GM18907 (cell line): ENCODE data around the gene SKA3.
"Not testable (repeated sequence)": the region's sequence is repeated elsewhere in the genome, so short reads cannot be mapped to it uniquely, and the experiment has no call there.

Source experiments
- ATAC-seq: cut with Tn5 transposase; IDR thresholded peaks from one replicate; pipeline ENCODE4 v1.9.1; 2021; ENCODE audit warnings: mild to moderate bottlenecking, moderate library complexity; ENCODE audit not compliant: unreplicated experiment

The SKA3 gene

GRCh38 chr13:21171420-21171819 is 4.9 kb downstream of the SKA3 start:
- no peak for ATAC-seq

DNA sequence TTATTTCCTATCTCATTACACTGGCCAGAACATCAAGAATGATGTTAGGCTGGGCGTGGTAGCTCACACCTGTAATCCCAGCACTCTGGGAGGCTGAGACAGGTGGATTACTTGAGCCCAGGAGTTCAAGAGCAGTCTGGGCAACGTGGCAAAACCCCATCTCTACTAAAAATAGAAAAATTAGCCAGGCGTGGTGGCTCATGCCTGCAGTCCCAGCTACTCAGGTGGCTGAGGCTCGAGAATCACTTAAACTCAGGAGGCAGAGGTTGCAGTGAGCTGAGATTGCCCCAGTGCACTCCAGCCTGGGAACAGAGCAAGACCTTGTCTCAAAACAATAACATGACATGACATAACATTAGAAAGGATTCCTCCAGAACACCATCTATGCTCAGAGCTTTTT is 10.7 kb downstream of the SKA3 start:
- not testable (repeated sequence) for ATAC-seq

DNA sequence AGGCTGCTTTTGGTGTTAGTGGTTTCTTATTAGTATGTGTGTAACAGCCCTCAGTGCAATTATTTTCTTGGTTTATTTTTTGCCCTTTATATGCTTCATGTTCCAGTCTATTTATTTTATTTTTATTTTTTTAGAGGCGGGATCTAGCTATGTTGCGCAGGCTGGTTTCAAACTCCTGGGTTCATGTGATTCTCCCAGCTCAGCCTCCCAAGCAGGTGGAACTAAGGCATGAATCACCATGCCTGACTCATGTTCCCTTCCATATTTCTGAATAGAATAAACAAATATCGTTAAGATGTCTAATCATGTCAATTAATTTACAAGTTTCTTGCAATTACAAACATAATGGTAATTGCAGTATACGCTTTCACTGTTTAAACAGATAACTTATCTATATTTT is 11.7 kb downstream of the SKA3 start:
- ATAC-seq, result no peak

DNA sequence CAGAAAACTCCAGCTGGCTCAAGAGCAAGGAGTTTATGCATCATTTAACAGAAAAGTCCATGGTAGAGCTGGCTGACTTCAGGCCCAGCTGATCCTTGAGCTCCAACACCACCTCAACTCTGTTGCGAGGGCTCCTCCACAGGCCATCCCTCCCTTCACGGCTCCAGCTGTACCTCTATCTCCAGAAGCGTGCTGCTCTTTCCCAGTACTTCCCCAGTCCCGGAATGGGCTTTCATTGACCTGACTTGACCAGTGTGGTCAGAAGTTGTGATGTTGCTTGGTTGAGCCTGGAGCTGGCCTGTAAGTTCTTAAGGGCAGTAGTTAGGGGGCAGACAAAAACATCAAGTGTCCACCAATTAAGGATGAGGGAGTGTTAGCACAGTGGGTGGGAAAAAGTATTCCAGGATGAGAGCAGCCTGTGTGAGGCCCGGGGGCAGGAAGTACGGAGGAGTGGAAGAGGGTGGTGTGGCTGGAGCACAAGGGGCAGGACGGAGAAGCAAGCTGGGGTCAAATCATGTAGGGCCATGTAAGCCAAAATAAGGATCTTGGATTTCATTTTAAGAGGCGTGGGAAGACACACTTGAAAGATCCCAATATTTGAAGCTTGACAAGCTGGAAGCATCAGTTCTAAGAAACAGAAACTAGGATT is 24.0 kb downstream of the SKA3 start:
- ATAC-seq, result no peak

GRCh38 chr13:21150013-21150412 is 26.3 kb downstream of the SKA3 start:
- ATAC-seq, result no peak

DNA sequence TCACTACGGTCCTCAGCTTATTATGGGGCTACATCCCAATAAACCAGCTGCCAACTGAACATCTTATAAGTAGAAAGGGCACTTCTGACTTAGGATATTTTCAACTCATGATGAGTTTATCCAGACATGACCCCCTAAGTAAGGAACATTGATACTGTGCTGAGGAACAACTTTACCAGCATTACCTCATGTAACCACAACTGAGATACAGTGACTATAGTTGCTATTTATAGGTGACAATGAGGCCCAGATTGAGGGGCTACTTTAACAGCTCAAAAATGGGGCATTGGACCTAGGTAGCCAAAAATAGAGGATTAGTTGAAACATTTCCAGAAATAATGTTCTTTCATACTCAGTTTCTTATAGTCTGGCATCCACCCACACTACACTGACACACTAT is 26.8 kb downstream of the SKA3 start:
- ATAC-seq, result no peak

DNA sequence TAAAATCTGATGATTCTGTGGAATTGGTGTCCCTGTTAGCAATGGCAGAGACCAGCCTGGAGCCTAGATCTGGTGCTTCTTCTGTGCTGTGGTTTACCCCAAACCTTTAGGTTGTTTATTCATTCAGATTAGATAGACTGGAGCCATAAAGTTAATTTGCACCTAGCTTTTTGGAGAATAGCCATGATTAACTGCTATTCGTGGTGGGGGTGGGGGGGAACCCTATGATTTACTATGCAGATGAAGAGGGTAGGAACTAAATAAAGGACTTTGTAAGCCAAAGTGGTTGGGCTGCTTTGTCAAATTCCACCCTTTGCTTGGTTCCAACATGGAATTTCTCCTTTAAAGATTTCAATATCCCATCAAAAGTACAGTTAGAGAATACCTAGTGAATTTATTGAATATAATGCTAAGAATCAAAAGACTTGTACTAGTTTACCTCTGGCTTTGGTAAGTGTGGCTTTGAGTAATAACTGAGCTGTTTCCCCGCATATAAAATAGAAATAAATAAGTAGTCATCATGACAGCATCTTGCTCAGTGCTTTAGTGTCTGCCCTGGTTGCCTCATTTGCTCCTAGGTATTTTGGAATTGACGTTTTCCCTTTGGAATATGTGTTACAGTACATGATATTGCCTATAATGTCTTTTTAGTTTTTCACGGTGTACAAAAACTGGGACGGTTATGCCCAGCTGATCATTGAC is 27.6 kb downstream of the SKA3 start:
- no peak for ATAC-seq

DNA sequence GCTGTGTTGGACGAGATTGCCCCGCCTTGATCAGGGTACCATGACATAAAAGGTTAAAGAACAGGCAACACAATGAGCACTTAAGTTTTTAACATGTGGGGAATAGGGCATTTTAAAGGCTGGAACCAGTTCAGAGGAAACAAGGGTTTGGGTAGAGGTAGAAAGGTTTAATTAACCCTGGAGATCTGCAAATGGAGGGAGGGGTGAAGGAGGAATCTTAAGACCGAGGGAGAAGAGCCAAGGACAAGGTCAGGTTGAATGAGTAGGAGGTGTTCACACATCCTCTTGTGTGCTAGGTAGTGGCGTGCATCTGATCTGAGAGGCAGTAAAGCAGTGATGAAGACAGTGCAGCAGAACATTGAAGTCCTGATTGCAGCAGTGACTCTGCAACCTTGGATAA is 28.5 kb downstream of the SKA3 start:
- ATAC-seq, result no peak

DNA sequence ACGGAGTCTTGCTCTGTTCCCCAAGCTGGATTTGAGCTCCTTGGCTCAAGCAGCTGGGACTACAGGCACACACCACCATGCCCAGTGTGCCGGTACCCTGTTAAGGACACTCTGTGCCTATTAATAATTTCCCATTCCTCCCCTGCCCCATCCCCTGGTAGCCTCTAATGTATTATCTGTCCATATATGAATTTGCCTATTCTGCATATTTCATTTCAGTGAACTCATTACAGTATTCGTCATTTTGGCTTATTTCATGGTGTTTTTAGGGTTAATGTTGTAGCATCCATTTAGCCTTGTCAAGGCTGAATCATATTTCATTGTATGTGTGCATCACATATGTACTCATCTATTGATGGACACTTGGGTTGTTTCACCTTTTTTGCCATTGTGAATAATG is 33.6 kb downstream of the SKA3 start:
- ATAC-seq, result no peak

- ATAC-seq, result no peak
These were observed 37.0 kb downstream of the SKA3 start for GRCh38 chr13:21139374-21139773.

DNA sequence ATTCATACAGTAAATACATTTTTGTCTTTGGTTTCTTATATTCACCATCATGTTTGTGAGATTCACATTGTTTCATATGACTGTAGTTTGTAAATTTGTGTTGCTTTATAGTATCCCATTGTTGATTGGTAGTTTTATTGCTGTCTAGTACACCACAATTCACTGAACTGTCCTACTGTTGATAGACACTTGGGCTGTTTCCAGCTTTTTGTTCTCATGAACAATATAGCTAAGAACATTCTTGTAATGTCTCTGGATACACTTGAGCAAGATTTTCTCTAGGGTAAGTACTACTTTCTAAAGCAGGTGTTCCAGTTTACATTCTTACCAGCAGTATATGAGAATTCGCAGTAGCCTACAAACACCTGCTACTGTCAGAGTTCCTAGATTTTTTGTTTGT is 37.8 kb downstream of the SKA3 start:
- ATAC-seq, result no peak

- ATAC-seq, result no peak
These were observed 38.7 kb downstream of the SKA3 start for GRCh38 chr13:21137696-21138095.

DNA sequence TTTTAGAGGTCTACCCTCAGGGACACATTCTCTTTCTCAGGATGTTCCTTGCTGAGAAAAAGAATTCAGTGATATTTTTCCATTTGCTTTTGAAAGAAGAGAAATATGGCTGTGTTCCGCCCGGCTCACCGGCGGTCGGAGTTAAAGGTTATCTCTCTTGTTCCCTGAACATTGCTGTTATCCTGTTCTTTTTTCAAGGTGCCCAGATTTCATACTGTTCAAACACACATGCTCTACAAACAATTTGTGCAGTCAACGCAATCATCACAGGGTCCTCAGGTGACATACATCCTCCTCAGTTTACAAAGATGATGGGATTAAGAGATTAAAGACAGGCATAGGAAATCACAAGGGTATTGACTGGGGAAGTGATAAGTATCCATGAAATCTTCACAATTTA is 40.5 kb downstream of the SKA3 start:
- not testable (repeated sequence) for ATAC-seq

- no peak for ATAC-seq
These were observed 41.9 kb downstream of the SKA3 start for GRCh38 chr13:21134475-21134874.

- ATAC-seq, result no peak
These were observed 43.3 kb downstream of the SKA3 start for GRCh38 chr13:21133077-21133476.

DNA sequence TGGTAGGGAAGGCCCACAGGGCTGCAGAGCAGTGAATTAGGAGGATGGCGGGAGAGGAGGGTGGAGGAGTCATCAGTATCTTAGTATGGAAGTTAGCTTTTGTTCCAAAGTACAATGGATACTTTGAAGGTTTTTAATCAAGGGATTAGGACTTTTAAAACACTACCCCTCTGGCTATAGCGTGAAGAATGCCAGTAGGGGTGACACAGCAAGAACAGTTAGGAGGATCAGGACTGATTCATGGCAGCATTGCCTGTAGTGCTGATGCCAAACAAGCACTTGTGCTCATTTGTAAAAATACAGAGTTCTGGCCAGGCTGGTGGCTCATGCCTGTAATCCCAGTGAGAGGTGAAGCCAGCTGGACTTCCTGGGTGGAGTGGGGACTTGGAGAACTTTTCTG is 46.2 kb downstream of the SKA3 start:
- no peak for ATAC-seq

DNA sequence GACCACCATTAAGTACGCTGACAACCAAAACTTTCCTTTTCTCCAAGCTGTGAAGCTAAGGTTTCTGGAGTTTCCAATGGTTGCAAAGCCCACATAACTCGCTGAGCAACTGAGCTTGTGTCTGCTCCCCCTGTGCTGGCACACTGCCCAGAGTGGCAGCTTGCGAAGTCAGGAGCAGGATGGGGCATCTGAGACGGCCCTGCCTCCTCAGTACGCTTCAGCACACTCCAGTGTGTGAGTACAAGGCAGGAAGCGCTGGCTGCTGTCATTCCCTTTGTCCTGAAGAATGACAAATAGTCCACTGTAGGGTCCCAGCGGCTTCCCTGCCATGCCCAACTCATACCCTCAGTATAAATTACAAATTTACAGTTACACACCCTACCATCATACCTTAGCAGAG is 51.5 kb downstream of the SKA3 start:
- no peak for ATAC-seq

DNA sequence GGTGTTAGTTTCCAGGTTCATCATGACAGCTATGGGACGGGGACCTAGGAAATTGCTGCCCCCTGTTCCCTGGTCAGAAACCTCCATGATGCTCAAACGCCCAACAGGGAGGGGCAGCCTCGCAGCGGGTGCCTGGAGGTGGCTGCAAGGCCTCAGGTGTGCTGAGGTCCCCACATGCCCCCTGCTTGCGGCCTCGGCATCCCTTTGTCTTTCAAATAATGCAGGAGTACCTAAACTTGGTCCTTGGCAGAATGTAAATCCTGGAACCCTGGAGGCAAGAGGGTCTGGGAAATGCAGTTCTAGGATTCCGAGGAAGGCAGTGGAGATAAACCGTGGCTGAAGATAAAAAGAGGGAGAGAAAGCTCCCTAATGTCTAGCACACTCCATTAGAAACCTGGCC is 52.4 kb downstream of the SKA3 start:
- no peak for ATAC-seq

DNA sequence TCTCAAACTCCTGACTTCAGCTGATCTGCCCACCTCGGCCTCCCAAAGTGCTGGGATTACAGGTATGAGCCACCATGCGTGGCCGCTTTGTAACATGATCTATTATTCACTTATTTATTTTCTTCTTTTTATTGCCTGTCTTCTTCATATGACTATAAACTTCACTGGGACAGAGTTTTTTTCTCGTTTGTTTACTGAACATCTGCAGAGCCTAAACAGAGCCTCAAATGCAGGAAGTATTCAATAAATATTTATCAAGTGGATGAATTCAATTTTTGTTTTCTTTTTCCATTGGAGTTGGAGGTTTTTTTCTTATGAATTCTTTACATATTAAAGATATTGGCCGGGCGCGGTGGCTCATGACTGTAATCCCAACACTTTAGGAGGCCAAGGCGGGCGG is 54.7 kb downstream of the SKA3 start:
- ATAC-seq, result no peak

GRCh38 chr13:21120191-21120590 is 56.2 kb downstream of the SKA3 start:
- no peak for ATAC-seq

DNA sequence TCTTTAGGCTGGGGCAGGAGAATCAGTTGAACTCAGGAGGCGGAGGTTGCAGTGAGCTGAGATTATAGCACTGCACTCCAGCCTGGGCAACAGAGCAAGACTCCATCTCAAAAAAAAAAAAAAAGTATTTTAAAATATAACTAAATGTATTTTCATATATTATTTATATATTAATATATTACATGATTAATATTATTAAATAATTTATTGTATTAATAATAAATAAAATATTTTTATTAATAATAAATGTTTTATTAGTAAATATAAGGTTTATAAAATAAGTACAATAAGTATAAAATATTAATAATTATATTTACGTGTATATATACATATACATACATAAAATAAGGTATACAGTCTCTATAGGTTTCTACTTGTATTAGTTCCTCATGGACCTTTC is 56.8 kb downstream of the SKA3 start:
- ATAC-seq, result no peak

DNA sequence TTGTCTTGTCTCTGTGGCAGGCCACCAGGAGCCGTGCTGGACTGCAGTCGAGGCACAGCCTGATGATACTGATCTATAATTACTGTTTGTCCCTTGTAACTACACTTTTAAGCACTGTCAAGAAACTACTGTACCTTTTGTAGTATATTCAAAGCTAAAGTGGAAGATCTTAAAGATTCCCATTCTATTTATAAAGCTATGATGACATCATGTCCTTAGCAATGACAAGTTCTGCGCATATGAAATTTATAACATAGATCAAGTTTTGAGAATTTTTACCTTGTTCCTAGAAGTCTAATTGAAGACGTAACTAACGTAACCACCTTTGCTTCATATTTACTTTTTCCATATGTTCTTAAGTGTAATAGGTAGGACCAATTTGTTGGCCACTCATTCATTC is 58.2 kb downstream of the SKA3 start:
- ATAC-seq, result no peak
